Adrenal gland (tissue), 5 donors: ENCODE data around the gene OR1A1.

Experiments used
- CTCF ChIP-seq, 6 experiments: fragments of 450-650 bp in 4 of 6; fragments of 200-600 bp in 2 of 6; sonication (generic) in 1 of 6; IDR thresholded peaks; 1 replicate in 5 of 6; 2 replicates in 1 of 6; pipeline versions ENCODE4 v1.5.1 to v1.8.0; 2016 to 2021; ENCODE audit warnings: antibody characterized with exemption in 6 of 6, mild to moderate bottlenecking in 2 of 6, moderate library complexity in 1 of 6
- POLR2A ChIP-seq, 2 donors: fragments of 450-650 bp; IDR thresholded peaks; one replicate each; pipeline ENCODE4 v1.6.1; 2017; ENCODE audit warnings: antibody characterized with exemption in 2 of 2, mild to moderate bottlenecking in 2 of 2, moderate library complexity in 1 of 2
- donor health status: DM: no; HTN: no; CAD: no.

- TF ChIP-seq CTCF (IDR thresholded peaks at IDR 0.05): no peak
- TF ChIP-seq POLR2A (IDR thresholded peaks at IDR 0.05): no peak
Measured at GRCh38 chr17:3221850-3222249, 14.4 kb downstream of the OR1A1 start.
